GM23338 (cell line): ENCODE results near the gene CFAP97. TPM values are rescaled to one million over a fixed set of nuclear protein-coding genes. Genes with fewer than 3 reads are reported as not detected.

Experiments used
- ATAC-seq: fragments of 200-7000 bp; cut with Tn5 transposase; 3 replicates; pipeline ENCODE4 v1.9.1; 2020
- DNase-seq: peaks from one replicate; pipeline ENCODE4 v3.0.0-alpha.2; 2015; ENCODE audit warnings: low spot score
- H2AFZ ChIP-seq: fragments of 200-600 bp; sonication (generic); 2 replicates; pipeline ENCODE4 v1.8.0; 2016; ENCODE audit warnings: antibody characterized with exemption, mild to moderate bottlenecking, moderate library complexity
- H3F3A ChIP-seq: fragments of 200-600 bp; sonication (generic); replicated peaks from 2 replicates; pipeline ENCODE4 v1.8.0; 2017; ENCODE audit warnings: antibody characterized with exemption, mixed run types, low read depth
- H3K27ac ChIP-seq: fragments of 200-600 bp; sonication (generic); 2 replicates; pipeline ENCODE4 v1.6.1; 2016; ENCODE audit warnings: low read depth
- H3K27me3 ChIP-seq: fragments of 200-600 bp; sonication (generic); 2 replicates; pipeline ENCODE4 v1.8.0; 2016; ENCODE audit warnings: mild to moderate bottlenecking, mixed run types, moderate library complexity; ENCODE audit not compliant: insufficient read depth
- H3K36me3 ChIP-seq: fragments of 200-600 bp; sonication (generic); 2 replicates; pipeline ENCODE4 v1.8.0; 2016; ENCODE audit warnings: mild to moderate bottlenecking; ENCODE audit not compliant: insufficient read depth
- H3K4me1 ChIP-seq: fragments of 200-600 bp; sonication (generic); 2 replicates; pipeline ENCODE4 v1.8.0; 2016; ENCODE audit warnings: mild to moderate bottlenecking, moderate library complexity; ENCODE audit not compliant: insufficient read depth
- H3K4me2 ChIP-seq: fragments of 200-600 bp; sonication (generic); 2 replicates; pipeline ENCODE4 v1.7.1; 2017; ENCODE audit warnings: mixed run types
- H3K4me3 ChIP-seq: fragments of 200-600 bp; sonication (generic); 2 replicates; pipeline ENCODE4 v1.6.1; 2016; ENCODE audit warnings: mixed run types
- H3K79me2 ChIP-seq: fragments of 200-600 bp; sonication (generic); replicated peaks from 2 replicates; pipeline ENCODE4 v1.8.0; 2017; ENCODE audit warnings: mild to moderate bottlenecking; ENCODE audit not compliant: insufficient read depth
- H3K9me2 ChIP-seq: fragments of 200-600 bp; sonication (generic); 2 replicates; pipeline ENCODE4 v1.8.0; 2017; ENCODE audit not compliant: insufficient read depth
- H4K20me1 ChIP-seq: fragments of 200-600 bp; sonication (generic); replicated peaks from 2 replicates; pipeline ENCODE4 v1.8.0; 2017; ENCODE audit warnings: mild to moderate bottlenecking; ENCODE audit not compliant: insufficient read depth
- H3K27ac Mint-ChIP-seq: 2 replicates; pipeline ENCODE4 v1.8.0; 2020; ENCODE audit warnings: inconsistent platforms, mild to moderate bottlenecking, moderate library complexity, mixed read lengths
- H3K27me3 Mint-ChIP-seq: 3 replicates; pipeline ENCODE4 v1.8.0; 2022; ENCODE audit warnings: low read depth, mild to moderate bottlenecking, moderate library complexity, mixed read lengths, inconsistent platforms; ENCODE audit not compliant: insufficient read depth, poor library complexity
- H3K36me3 Mint-ChIP-seq: 3 replicates; pipeline ENCODE4 v1.8.0; 2021; ENCODE audit warnings: low read depth, mild to moderate bottlenecking, inconsistent platforms, moderate library complexity, mixed read lengths
- H3K4me1 Mint-ChIP-seq: 3 replicates; pipeline ENCODE4 v1.8.0; 2020; ENCODE audit warnings: mild to moderate bottlenecking, inconsistent platforms, mixed read lengths
- H3K4me3 Mint-ChIP-seq: 3 replicates; pipeline ENCODE4 v1.8.0; 2021; ENCODE audit warnings: moderate library complexity, mild to moderate bottlenecking, inconsistent platforms, mixed read lengths
- H3K9me3 Mint-ChIP-seq: 3 replicates; pipeline ENCODE4 v1.8.0; 2020; ENCODE audit warnings: moderate library complexity, mild to moderate bottlenecking, inconsistent platforms, mixed read lengths
- CREB1 ChIP-seq: fragments of 250-450 bp; sonication (Bioruptor Pico); IDR thresholded peaks from 2 replicates; pipeline ENCODE4 v1.5.0; 2020; ENCODE audit warnings: low read depth, mild to moderate bottlenecking, moderate library complexity
- EZH2 ChIP-seq: fragments of 200-600 bp; sonication (generic); IDR thresholded peaks from one replicate; pipeline ENCODE4 v1.8.0; 2017; ENCODE audit warnings: antibody characterized with exemption, mild to moderate bottlenecking, low read depth; ENCODE audit not compliant: unreplicated experiment
- REST ChIP-seq: IDR thresholded peaks from one replicate; pipeline ENCODE4 v1.6.1; 2018; ENCODE audit warnings: antibody characterized with exemption; ENCODE audit not compliant: unreplicated experiment
- ZNF331 ChIP-seq: fragments of 250-450 bp; sonication (Bioruptor Pico); IDR thresholded peaks from 2 replicates; pipeline ENCODE4 v1.5.0; 2020; ENCODE audit warnings: low read depth, mild to moderate bottlenecking, moderate library complexity
- polyA plus RNA-seq: library from polyadenylated mRNA; unstranded; fragments of >200 nt; fragmentation: Nextera tagmentation; extraction: Ambion mirVana; gene quantifications from 2 replicates; pipeline ENCODE4 v1.2.1, GENCODE V29; 2016
- total RNA-seq: library from RNA; depleted of rRNA; stranded (reverse); fragments of >200 nt; shearing (Covaris generic); gene quantifications from 2 replicates; pipeline ENCODE4 v1.2.3, GENCODE V29; 2014
- TF ChIP-seq, protein P1 (sequence below): fragments of 250-450 bp; sonication (Bioruptor Pico); IDR thresholded peaks from 2 replicates; pipeline ENCODE4 v1.5.0; 2020; ENCODE audit warnings: mild to moderate bottlenecking, moderate library complexity

Gene CFAP97
- total and polyA plus RNA-seq, 2 experiments from 2014 or later: 37.7 to 73.3 TPM

DNA sequence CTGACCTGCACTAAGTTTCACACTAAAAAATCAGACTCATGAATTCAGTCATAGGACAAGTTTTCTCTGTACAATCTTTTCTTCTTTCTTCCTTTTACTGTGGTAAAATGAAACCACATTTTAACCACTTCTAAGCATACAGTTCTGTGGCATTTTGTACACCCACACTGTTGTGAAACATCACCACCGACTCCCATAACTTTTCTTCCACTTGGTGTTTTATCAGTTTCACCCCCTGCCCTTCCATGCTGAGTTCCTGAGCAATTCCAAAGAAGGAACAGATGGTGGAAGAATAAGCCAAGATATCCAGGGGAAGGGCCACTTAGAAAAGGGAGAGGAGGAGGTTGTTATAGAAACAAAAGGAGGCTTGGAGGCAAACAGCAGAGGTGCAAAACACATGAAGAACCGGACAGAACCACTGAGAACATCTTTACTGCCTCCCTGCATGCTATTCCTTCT, 38.2 kb downstream of the CFAP97 start:
- Mint-ChIP-seq H3K9me3 (no peaks in the 10 kb centered on the region), H3K36me3 (peaks cover 18% of the 10 kb centered on the region), H3K27ac (no peak overlapping the region), H3K4me3 (no peak overlapping the region), H3K4me1 (no peaks in the 10 kb centered on the region), H3K27me3 (peaks cover 5% of the 10 kb centered on the region)
- Histone ChIP-seq H3K4me1 (no peaks in the 10 kb centered on the region), H3K36me3 (peaks cover 6% of the 10 kb centered on the region; the same call in 1 of the 2 replicates), H3K27ac (no peak overlapping the region), H3K27me3 (no peaks in the 10 kb centered on the region), H4K20me1 (no peaks in the 10 kb centered on the region), H3K4me3 (no peak overlapping the region), H3K79me2 (no peaks in the 10 kb centered on the region), H3K9me2 (no peaks in the 10 kb centered on the region), H3K4me2 (no peak overlapping the region), H2AFZ (no peak overlapping the region), H3F3A (no peaks in the 10 kb centered on the region)
- ATAC-seq (no peak), DNase-seq (no peak)
- TF ChIP-seq EZH2 (no peak), ZNF331 (no peak), CREB1 (CRISPR knock-in tag) (no peak), REST (no peak)
- TF ChIP-seq, protein P1, sequence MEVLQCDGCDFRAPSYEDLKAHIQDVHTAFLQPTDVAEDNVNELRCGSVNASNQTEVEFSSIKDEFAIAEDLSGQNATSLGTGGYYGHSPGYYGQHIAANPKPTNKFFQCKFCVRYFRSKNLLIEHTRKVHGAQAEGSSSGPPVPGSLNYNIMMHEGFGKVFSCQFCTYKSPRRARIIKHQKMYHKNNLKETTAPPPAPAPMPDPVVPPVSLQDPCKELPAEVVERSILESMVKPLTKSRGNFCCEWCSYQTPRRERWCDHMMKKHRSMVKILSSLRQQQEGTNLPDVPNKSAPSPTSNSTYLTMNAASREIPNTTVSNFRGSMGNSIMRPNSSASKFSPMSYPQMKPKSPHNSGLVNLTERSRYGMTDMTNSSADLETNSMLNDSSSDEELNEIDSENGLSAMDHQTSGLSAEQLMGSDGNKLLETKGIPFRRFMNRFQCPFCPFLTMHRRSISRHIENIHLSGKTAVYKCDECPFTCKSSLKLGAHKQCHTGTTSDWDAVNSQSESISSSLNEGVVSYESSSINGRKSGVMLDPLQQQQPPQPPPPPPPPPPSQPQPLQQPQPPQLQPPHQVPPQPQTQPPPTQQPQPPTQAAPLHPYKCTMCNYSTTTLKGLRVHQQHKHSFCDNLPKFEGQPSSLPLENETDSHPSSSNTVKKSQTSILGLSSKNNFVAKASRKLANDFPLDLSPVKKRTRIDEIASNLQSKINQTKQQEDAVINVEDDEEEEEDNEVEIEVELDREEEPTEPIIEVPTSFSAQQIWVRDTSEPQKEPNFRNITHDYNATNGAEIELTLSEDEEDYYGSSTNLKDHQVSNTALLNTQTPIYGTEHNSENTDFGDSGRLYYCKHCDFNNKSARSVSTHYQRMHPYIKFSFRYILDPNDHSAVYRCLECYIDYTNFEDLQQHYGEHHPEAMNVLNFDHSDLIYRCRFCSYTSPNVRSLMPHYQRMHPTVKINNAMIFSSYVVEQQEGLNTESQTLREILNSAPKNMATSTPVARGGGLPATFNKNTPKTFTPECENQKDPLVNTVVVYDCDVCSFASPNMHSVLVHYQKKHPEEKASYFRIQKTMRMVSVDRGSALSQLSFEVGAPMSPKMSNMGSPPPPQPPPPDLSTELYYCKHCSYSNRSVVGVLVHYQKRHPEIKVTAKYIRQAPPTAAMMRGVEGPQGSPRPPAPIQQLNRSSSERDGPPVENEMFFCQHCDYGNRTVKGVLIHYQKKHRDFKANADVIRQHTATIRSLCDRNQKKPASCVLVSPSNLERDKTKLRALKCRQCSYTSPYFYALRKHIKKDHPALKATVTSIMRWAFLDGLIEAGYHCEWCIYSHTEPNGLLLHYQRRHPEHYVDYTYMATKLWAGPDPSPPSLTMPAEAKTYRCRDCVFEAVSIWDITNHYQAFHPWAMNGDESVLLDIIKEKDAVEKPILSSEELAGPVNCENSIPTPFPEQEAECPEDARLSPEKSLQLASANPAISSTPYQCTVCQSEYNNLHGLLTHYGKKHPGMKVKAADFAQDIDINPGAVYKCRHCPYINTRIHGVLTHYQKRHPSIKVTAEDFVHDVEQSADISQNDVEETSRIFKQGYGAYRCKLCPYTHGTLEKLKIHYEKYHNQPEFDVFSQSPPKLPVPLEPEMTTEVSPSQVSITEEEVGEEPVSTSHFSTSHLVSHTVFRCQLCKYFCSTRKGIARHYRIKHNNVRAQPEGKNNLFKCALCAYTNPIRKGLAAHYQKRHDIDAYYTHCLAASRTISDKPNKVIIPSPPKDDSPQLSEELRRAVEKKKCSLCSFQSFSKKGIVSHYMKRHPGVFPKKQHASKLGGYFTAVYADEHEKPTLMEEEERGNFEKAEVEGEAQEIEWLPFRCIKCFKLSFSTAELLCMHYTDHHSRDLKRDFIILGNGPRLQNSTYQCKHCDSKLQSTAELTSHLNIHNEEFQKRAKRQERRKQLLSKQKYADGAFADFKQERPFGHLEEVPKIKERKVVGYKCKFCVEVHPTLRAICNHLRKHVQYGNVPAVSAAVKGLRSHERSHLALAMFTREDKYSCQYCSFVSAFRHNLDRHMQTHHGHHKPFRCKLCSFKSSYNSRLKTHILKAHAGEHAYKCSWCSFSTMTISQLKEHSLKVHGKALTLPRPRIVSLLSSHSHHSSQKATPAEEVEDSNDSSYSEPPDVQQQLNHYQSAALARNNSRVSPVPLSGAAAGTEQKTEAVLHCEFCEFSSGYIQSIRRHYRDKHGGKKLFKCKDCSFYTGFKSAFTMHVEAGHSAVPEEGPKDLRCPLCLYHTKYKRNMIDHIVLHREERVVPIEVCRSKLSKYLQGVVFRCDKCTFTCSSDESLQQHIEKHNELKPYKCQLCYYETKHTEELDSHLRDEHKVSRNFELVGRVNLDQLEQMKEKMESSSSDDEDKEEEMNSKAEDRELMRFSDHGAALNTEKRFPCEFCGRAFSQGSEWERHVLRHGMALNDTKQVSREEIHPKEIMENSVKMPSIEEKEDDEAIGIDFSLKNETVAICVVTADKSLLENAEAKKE (CRISPR knock-in tag): no peak
